ENCODE measurements around the gene GP1BA. TPM values are rescaled to one million over a fixed set of nuclear protein-coding genes. Genes with fewer than 3 reads are reported as not detected.

GP1BA gene
- total and polyA plus RNA-seq, 10 of the 15 experiments (the other 5 are each of a cell fraction or from before 2014, with no cell fraction given), result 0.04 to 0.67 (median 0.28) TPM; not detected in 1

- TF ChIP-seq RELB (IDR thresholded peaks at IDR 0.05; ENCODE audit: low read depth), result 0 out of 2 replicates have a peak, but pooled peaks have one; percentile 23
- TF ChIP-seq CBX5 (IDR thresholded peaks at IDR 0.05; ENCODE audit: low read depth), result no peak
- TF ChIP-seq SIX5 (IDR thresholded peaks at IDR 0.05; ENCODE audit: low read depth, low read length, severe bottlenecking), result no peak
- peak; percentile 82 for TF ChIP-seq RUNX3 (IDR thresholded peaks at IDR 0.05; ENCODE audit: low read length)
- no peak for TF ChIP-seq MXI1 (IDR thresholded peaks at IDR 0.05; ENCODE audit: low read depth, low read length)
- TF ChIP-seq SMAD5 (IDR thresholded peaks at IDR 0.05; ENCODE audit: low read depth), result no peak
- TF ChIP-seq ZNF384 (IDR thresholded peaks at IDR 0.05; ENCODE audit: borderline replicate concordance, low read depth, low read length), result no peak
Observed at GRCh38 chr17:4931963-4932362, at the start of gene GP1BA (continued).

GRCh38 chr17:4884489-4884888 is 47.6 kb upstream of the GP1BA start:
- no peak overlapping the region for H3K4me3 ChIP-seq
- FAIRE-seq (no peak), DNase-seq (ENCODE audit: low read depth, low spot score) (no peak), ATAC-seq (no peak)
- BruUV-seq (replicated peaks), result no TSS peak
- H3K9ac ChIP-seq (ENCODE audit: control insufficient read depth, insufficient read depth, low read length), result no peak overlapping the region
- 82% methylated on average over 4 of the region's 4 CpGs for WGBS (ENCODE audit: insufficient coverage, insufficient replicate concordance, low lambda C conversion rate, missing lambda C conversion rate)
- no peak overlapping the region for H2AFZ ChIP-seq (ENCODE audit: control insufficient read depth, low read depth, low read length)
- ChIA-PET RAD21 (ENCODE audit: unreplicated experiment) (interaction anchor here (0.5 kb wide), 1 partner anchor 128 kb away, joined by 4 read pairs; no protein-coding TSS in a partner anchor), POLR2A (interaction anchor here (0.5 to 0.9 kb wide), 3 partner anchors 16 to 174 kb away, joined by 3 to 5 read pairs (median 5); partner anchors contain the start of gene ARRB2), CTCF (interaction anchor here (1.3 to 2.6 kb wide), 3 partner anchors 95 to 317 kb away, joined by 3 to 7 read pairs (median 3); partner anchors contain the start of gene GLTPD2), SMC1A (ENCODE audit: uncharacterized antibody, unreplicated experiment) (interaction anchor here (0.9 kb wide), 1 partner anchor 174 kb away, joined by 5 read pairs; the partner anchor contains the start of gene ARRB2)
- no peaks in the 10 kb centered on the region for H3K79me2 ChIP-seq (ENCODE audit: control insufficient read depth, insufficient read depth, low read length)
- no peak overlapping the region for H3K4me2 ChIP-seq (ENCODE audit: control insufficient read depth, insufficient read depth)
- H3K9me3 ChIP-seq (replicated peaks; ENCODE audit: control insufficient read depth, insufficient read depth, low read length), result no peaks in the 10 kb centered on the region
- H3K36me3 ChIP-seq (ENCODE audit: control insufficient read depth in 2 of 2, insufficient read depth in 2 of 2, low read length in 1 of 2), result peaks cover 7 to 15% of the 10 kb centered on the region in 2 experiments; a peak in 3 of 4 replicates
- H3K4me1 ChIP-seq (ENCODE audit: control insufficient read depth, insufficient read depth, low read length), result no peaks in the 10 kb centered on the region
- no peak overlapping the region for H3K27ac ChIP-seq (ENCODE audit: control insufficient read depth, insufficient read depth)
- intact Hi-C loops (cut with micrococcal nuclease; ENCODE audit: unreplicated experiment) (loop anchor here (10.0 kb wide), 1 partner anchor 460 kb away; no protein-coding TSS in a partner anchor), in situ Hi-C loops (cut with MboI) (loop anchor here (5.0 kb wide), 1 partner anchor 172 kb away; the partner anchor contains the start of gene ARRB2)
- no peaks in the 10 kb centered on the region for H3K27me3 ChIP-seq (replicated peaks in 1 of 2; ENCODE audit: control insufficient read depth in 2 of 2, insufficient read depth in 2 of 2, low read length in 1 of 2)
- peaks cover 2% of the 10 kb centered on the region; the same call in 1 of the 2 replicates for H4K20me1 ChIP-seq (ENCODE audit: control insufficient read depth, insufficient read depth)
- TF ChIP-seq STAT3 (IDR thresholded peaks at IDR 0.05; ENCODE audit: low read depth, low read length), result no peak
- TF ChIP-seq SUPT20H (IDR thresholded peaks at IDR 0.05; ENCODE audit: borderline replicate concordance, control insufficient read depth, low read depth, low read length), result no peak
- no peak for TF ChIP-seq YBX1 (IDR thresholded peaks at IDR 0.05)
- TF ChIP-seq FOXM1 (IDR thresholded peaks at IDR 0.05; ENCODE audit: low read depth, low read length), result no peak
- no peak for TF ChIP-seq LARP7 (IDR thresholded peaks at IDR 0.05)
- no peak for TF ChIP-seq HDGF (IDR thresholded peaks at IDR 0.05)
- no peak for TF ChIP-seq SMAD5 (IDR thresholded peaks at IDR 0.05; ENCODE audit: low read depth)
- no peak for TF ChIP-seq TAF1 (IDR thresholded peaks at IDR 0.05; ENCODE audit: borderline replicate concordance, low read depth, low read length)
- no peak for TF ChIP-seq IRF4 (IDR thresholded peaks at IDR 0.05; ENCODE audit: low read depth, low read length)
- TF ChIP-seq RB1 (IDR thresholded peaks at IDR 0.05; ENCODE audit: borderline replicate concordance), result no peak
- no peak for TF ChIP-seq IKZF1 (conservative IDR thresholded peaks at IDR 0.05)
- TF ChIP-seq CBX3 (IDR thresholded peaks at IDR 0.05; ENCODE audit: borderline replicate concordance, low read depth), result no peak
- no peak for TF ChIP-seq NR2F1 (conservative IDR thresholded peaks at IDR 0.05)
- TF ChIP-seq REST (IDR thresholded peaks at IDR 0.05; ENCODE audit: low read depth, low read length), result no peak
- TF ChIP-seq RFX5 (IDR thresholded peaks at IDR 0.05; ENCODE audit: low read depth, low read length), result no peak
